GM23338 (cell line): ENCODE results near the gene OVCH1. TPM values are rescaled to one million over a fixed set of nuclear protein-coding genes. Genes with fewer than 3 reads are reported as not detected.

Experiments
- ATAC-seq: fragments of 200-7000 bp; cut with Tn5 transposase; 3 replicates; pipeline ENCODE4 v1.9.1; 2020
- DNase-seq: peaks from one replicate; pipeline ENCODE4 v3.0.0-alpha.2; 2015; ENCODE audit warnings: low spot score
- H2AFZ ChIP-seq: fragments of 200-600 bp; sonication (generic); 2 replicates; pipeline ENCODE4 v1.8.0; 2016; ENCODE audit warnings: antibody characterized with exemption, mild to moderate bottlenecking, moderate library complexity
- H3F3A ChIP-seq: fragments of 200-600 bp; sonication (generic); replicated peaks from 2 replicates; pipeline ENCODE4 v1.8.0; 2017; ENCODE audit warnings: antibody characterized with exemption, mixed run types, low read depth
- H3K27ac ChIP-seq: fragments of 200-600 bp; sonication (generic); 2 replicates; pipeline ENCODE4 v1.6.1; 2016; ENCODE audit warnings: low read depth
- H3K27me3 ChIP-seq: fragments of 200-600 bp; sonication (generic); 2 replicates; pipeline ENCODE4 v1.8.0; 2016; ENCODE audit warnings: mild to moderate bottlenecking, mixed run types, moderate library complexity; ENCODE audit not compliant: insufficient read depth
- H3K36me3 ChIP-seq: fragments of 200-600 bp; sonication (generic); 2 replicates; pipeline ENCODE4 v1.8.0; 2016; ENCODE audit warnings: mild to moderate bottlenecking; ENCODE audit not compliant: insufficient read depth
- H3K4me1 ChIP-seq: fragments of 200-600 bp; sonication (generic); 2 replicates; pipeline ENCODE4 v1.8.0; 2016; ENCODE audit warnings: mild to moderate bottlenecking, moderate library complexity; ENCODE audit not compliant: insufficient read depth
- H3K4me2 ChIP-seq: fragments of 200-600 bp; sonication (generic); 2 replicates; pipeline ENCODE4 v1.7.1; 2017; ENCODE audit warnings: mixed run types
- H3K4me3 ChIP-seq: fragments of 200-600 bp; sonication (generic); 2 replicates; pipeline ENCODE4 v1.6.1; 2016; ENCODE audit warnings: mixed run types
- H3K79me2 ChIP-seq: fragments of 200-600 bp; sonication (generic); replicated peaks from 2 replicates; pipeline ENCODE4 v1.8.0; 2017; ENCODE audit warnings: mild to moderate bottlenecking; ENCODE audit not compliant: insufficient read depth
- H3K9me2 ChIP-seq: fragments of 200-600 bp; sonication (generic); 2 replicates; pipeline ENCODE4 v1.8.0; 2017; ENCODE audit not compliant: insufficient read depth
- H4K20me1 ChIP-seq: fragments of 200-600 bp; sonication (generic); replicated peaks from 2 replicates; pipeline ENCODE4 v1.8.0; 2017; ENCODE audit warnings: mild to moderate bottlenecking; ENCODE audit not compliant: insufficient read depth
- H3K27ac Mint-ChIP-seq: 2 replicates; pipeline ENCODE4 v1.8.0; 2020; ENCODE audit warnings: inconsistent platforms, mild to moderate bottlenecking, moderate library complexity, mixed read lengths
- H3K27me3 Mint-ChIP-seq: 3 replicates; pipeline ENCODE4 v1.8.0; 2022; ENCODE audit warnings: low read depth, mild to moderate bottlenecking, moderate library complexity, mixed read lengths, inconsistent platforms; ENCODE audit not compliant: insufficient read depth, poor library complexity
- H3K36me3 Mint-ChIP-seq: 3 replicates; pipeline ENCODE4 v1.8.0; 2021; ENCODE audit warnings: low read depth, mild to moderate bottlenecking, inconsistent platforms, moderate library complexity, mixed read lengths
- H3K4me1 Mint-ChIP-seq: 3 replicates; pipeline ENCODE4 v1.8.0; 2020; ENCODE audit warnings: mild to moderate bottlenecking, inconsistent platforms, mixed read lengths
- H3K4me3 Mint-ChIP-seq: 3 replicates; pipeline ENCODE4 v1.8.0; 2021; ENCODE audit warnings: moderate library complexity, mild to moderate bottlenecking, inconsistent platforms, mixed read lengths
- H3K9me3 Mint-ChIP-seq: 3 replicates; pipeline ENCODE4 v1.8.0; 2020; ENCODE audit warnings: moderate library complexity, mild to moderate bottlenecking, inconsistent platforms, mixed read lengths
- CREB1 ChIP-seq: fragments of 250-450 bp; sonication (Bioruptor Pico); IDR thresholded peaks from 2 replicates; pipeline ENCODE4 v1.5.0; 2020; ENCODE audit warnings: low read depth, mild to moderate bottlenecking, moderate library complexity
- EZH2phosphoT487 ChIP-seq: fragments of 200-600 bp; sonication (generic); IDR thresholded peaks from one replicate; pipeline ENCODE4 v1.8.1; 2018; ENCODE audit warnings: antibody characterized with exemption; ENCODE audit not compliant: unreplicated experiment
- JUNB ChIP-seq: IDR thresholded peaks from one replicate; pipeline ENCODE4 v1.6.1; 2016; ENCODE audit warnings: antibody characterized with exemption; ENCODE audit not compliant: unreplicated experiment
- NANOG ChIP-seq: IDR thresholded peaks from 2 replicates; pipeline ENCODE4 v1.6.1; 2016; ENCODE audit warnings: antibody characterized with exemption, borderline replicate concordance
- POLR2AphosphoS5 ChIP-seq: IDR thresholded peaks from 2 replicates; pipeline ENCODE4 v1.6.1; 2016; ENCODE audit warnings: antibody characterized with exemption, low read depth
- ZNF114 ChIP-seq: fragments of 250-450 bp; sonication (Bioruptor Pico); IDR thresholded peaks from 2 replicates; pipeline ENCODE4 v1.5.0; 2020; ENCODE audit warnings: mild to moderate bottlenecking, moderate library complexity
- polyA plus RNA-seq: library from polyadenylated mRNA; unstranded; fragments of >200 nt; fragmentation: Nextera tagmentation; extraction: Ambion mirVana; gene quantifications from 2 replicates; pipeline ENCODE4 v1.2.1, GENCODE V29; 2016
- total RNA-seq: library from RNA; depleted of rRNA; stranded (reverse); fragments of >200 nt; shearing (Covaris generic); gene quantifications from 2 replicates; pipeline ENCODE4 v1.2.3, GENCODE V29; 2014
- TF ChIP-seq, protein P1 (sequence below), 2 experiments: fragments of 200-600 bp in 1 of 2; sonication (generic) in 1 of 2; conservative IDR thresholded peaks; 2 replicates each; pipeline versions ENCODE4 v1.5.1 to v1.6.1; 2016 to 2017; ENCODE audit warnings: antibody characterized with exemption in 2 of 2, low read depth in 2 of 2, mild to moderate bottlenecking in 2 of 2, moderate library complexity in 1 of 2
- TF ChIP-seq, protein P2 (sequence below): fragments of 250-450 bp; sonication (Bioruptor Pico); IDR thresholded peaks from 2 replicates; pipeline ENCODE4 v1.5.0; 2020; ENCODE audit warnings: mild to moderate bottlenecking, moderate library complexity

The OVCH1 gene
- total and polyA plus RNA-seq, 2 experiments from 2014 or later = not detected

- Mint-ChIP-seq H3K9me3 (no peaks in the 10 kb centered on the region), H3K4me1 (no peaks in the 10 kb centered on the region), H3K27ac (no peak overlapping the region), H3K4me3 (no peak overlapping the region), H3K27me3 (peaks cover 5% of the 10 kb centered on the region), H3K36me3 (no peaks in the 10 kb centered on the region)
- H2AFZ ChIP-seq = no peak overlapping the region
- ATAC-seq (no peak), DNase-seq (no peak)
- H3K9me2 ChIP-seq = no peaks in the 10 kb centered on the region
- H3F3A ChIP-seq = no peaks in the 10 kb centered on the region
- no peak overlapping the region for H3K4me2 ChIP-seq
- no peak overlapping the region for H3K27ac ChIP-seq
- no peaks in the 10 kb centered on the region for H3K79me2 ChIP-seq
- no peaks in the 10 kb centered on the region for H3K27me3 ChIP-seq
- no peaks in the 10 kb centered on the region for H3K36me3 ChIP-seq
- H3K4me1 ChIP-seq = no peaks in the 10 kb centered on the region
- H4K20me1 ChIP-seq = no peaks in the 10 kb centered on the region
- TF ChIP-seq POLR2AphosphoS5 (no peak), NANOG (no peak), ZNF114 (CRISPR knock-in tag) (no peak)
- no peak overlapping the region for H3K4me3 ChIP-seq
These were observed 37.4 kb downstream of the OVCH1 start for GRCh38 chr12:29460082-29460481.

DNA sequence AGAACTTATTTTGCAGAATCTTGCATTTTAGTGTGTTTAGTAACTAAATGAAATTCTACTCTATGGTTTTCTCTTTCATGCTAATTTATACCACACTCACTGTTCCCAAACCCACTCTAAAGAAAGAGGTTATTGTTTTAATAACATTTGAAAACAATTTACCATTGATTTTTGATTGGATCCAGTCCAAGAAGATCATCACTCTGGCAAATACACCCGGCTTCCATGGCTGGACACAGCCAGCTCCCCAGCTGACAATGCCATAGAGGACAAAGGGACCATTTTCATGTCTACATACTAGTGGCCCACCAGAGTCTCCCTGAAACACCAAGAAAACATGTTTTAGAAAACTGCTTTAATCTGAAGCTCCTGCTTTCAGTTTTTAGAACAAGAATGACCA lies 42.4 kb downstream of the OVCH1 start:
- H3K27me3 Mint-ChIP-seq = no peaks in the 10 kb centered on the region
- Histone ChIP-seq H2AFZ (no peak overlapping the region), H3F3A (no peaks in the 10 kb centered on the region), H4K20me1 (no peaks in the 10 kb centered on the region), H3K9me2 (no peaks in the 10 kb centered on the region; the same call in 1 of the 2 replicates), H3K79me2 (no peaks in the 10 kb centered on the region), H3K27ac (no peak overlapping the region), H3K27me3 (no peaks in the 10 kb centered on the region), H3K4me3 (no peak overlapping the region), H3K4me1 (no peaks in the 10 kb centered on the region), H3K36me3 (no peaks in the 10 kb centered on the region), H3K4me2 (no peak overlapping the region)
- TF ChIP-seq CREB1 = no peak
- H3K4me3 Mint-ChIP-seq = no peak overlapping the region
- H3K4me1 Mint-ChIP-seq = no peaks in the 10 kb centered on the region
- H3K36me3 Mint-ChIP-seq = no peaks in the 10 kb centered on the region
- H3K27ac Mint-ChIP-seq = no peak overlapping the region
- ATAC-seq = no peak
- H3K9me3 Mint-ChIP-seq = no peaks in the 10 kb centered on the region
- DNase-seq = no peak

DNA sequence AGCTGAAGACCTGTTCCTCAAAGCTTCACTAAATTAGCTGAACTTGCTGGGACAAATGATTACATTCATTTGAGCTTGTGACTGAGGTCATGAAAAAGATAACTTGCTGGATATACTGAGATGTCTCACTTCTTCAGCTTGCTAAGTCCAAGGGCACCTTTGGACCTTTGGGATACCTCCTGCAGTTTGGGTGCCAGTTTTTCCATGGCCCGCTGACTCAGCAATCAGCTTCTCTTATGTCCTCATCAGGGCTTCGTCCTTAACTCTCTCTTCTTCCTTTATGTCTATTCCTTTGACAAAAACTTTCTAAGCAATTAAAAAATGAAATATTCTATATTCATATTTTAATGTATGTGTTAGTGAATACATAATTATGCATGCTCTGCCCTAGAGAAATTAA lies 45.6 kb downstream of the OVCH1 start:
- no peaks in the 10 kb centered on the region for H3K27me3 ChIP-seq
- no peaks in the 10 kb centered on the region for H3K79me2 ChIP-seq
- H3F3A ChIP-seq = no peaks in the 10 kb centered on the region
- Mint-ChIP-seq H3K4me3 (no peak overlapping the region), H3K27ac (no peak overlapping the region), H3K27me3 (no peaks in the 10 kb centered on the region), H3K9me3 (no peaks in the 10 kb centered on the region), H3K4me1 (no peaks in the 10 kb centered on the region), H3K36me3 (no peaks in the 10 kb centered on the region)
- ATAC-seq (no peak), DNase-seq (no peak)
- TF ChIP-seq, protein P1, sequence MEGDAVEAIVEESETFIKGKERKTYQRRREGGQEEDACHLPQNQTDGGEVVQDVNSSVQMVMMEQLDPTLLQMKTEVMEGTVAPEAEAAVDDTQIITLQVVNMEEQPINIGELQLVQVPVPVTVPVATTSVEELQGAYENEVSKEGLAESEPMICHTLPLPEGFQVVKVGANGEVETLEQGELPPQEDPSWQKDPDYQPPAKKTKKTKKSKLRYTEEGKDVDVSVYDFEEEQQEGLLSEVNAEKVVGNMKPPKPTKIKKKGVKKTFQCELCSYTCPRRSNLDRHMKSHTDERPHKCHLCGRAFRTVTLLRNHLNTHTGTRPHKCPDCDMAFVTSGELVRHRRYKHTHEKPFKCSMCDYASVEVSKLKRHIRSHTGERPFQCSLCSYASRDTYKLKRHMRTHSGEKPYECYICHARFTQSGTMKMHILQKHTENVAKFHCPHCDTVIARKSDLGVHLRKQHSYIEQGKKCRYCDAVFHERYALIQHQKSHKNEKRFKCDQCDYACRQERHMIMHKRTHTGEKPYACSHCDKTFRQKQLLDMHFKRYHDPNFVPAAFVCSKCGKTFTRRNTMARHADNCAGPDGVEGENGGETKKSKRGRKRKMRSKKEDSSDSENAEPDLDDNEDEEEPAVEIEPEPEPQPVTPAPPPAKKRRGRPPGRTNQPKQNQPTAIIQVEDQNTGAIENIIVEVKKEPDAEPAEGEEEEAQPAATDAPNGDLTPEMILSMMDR (conservative IDR thresholded peaks at IDR 0.05; ENCODE audit: low read depth in 2 of 2) = no peak
- no peak for TF ChIP-seq NANOG
- TF ChIP-seq JUNB = no peak
- no peak for TF ChIP-seq EZH2phosphoT487
- TF ChIP-seq, protein P2, sequence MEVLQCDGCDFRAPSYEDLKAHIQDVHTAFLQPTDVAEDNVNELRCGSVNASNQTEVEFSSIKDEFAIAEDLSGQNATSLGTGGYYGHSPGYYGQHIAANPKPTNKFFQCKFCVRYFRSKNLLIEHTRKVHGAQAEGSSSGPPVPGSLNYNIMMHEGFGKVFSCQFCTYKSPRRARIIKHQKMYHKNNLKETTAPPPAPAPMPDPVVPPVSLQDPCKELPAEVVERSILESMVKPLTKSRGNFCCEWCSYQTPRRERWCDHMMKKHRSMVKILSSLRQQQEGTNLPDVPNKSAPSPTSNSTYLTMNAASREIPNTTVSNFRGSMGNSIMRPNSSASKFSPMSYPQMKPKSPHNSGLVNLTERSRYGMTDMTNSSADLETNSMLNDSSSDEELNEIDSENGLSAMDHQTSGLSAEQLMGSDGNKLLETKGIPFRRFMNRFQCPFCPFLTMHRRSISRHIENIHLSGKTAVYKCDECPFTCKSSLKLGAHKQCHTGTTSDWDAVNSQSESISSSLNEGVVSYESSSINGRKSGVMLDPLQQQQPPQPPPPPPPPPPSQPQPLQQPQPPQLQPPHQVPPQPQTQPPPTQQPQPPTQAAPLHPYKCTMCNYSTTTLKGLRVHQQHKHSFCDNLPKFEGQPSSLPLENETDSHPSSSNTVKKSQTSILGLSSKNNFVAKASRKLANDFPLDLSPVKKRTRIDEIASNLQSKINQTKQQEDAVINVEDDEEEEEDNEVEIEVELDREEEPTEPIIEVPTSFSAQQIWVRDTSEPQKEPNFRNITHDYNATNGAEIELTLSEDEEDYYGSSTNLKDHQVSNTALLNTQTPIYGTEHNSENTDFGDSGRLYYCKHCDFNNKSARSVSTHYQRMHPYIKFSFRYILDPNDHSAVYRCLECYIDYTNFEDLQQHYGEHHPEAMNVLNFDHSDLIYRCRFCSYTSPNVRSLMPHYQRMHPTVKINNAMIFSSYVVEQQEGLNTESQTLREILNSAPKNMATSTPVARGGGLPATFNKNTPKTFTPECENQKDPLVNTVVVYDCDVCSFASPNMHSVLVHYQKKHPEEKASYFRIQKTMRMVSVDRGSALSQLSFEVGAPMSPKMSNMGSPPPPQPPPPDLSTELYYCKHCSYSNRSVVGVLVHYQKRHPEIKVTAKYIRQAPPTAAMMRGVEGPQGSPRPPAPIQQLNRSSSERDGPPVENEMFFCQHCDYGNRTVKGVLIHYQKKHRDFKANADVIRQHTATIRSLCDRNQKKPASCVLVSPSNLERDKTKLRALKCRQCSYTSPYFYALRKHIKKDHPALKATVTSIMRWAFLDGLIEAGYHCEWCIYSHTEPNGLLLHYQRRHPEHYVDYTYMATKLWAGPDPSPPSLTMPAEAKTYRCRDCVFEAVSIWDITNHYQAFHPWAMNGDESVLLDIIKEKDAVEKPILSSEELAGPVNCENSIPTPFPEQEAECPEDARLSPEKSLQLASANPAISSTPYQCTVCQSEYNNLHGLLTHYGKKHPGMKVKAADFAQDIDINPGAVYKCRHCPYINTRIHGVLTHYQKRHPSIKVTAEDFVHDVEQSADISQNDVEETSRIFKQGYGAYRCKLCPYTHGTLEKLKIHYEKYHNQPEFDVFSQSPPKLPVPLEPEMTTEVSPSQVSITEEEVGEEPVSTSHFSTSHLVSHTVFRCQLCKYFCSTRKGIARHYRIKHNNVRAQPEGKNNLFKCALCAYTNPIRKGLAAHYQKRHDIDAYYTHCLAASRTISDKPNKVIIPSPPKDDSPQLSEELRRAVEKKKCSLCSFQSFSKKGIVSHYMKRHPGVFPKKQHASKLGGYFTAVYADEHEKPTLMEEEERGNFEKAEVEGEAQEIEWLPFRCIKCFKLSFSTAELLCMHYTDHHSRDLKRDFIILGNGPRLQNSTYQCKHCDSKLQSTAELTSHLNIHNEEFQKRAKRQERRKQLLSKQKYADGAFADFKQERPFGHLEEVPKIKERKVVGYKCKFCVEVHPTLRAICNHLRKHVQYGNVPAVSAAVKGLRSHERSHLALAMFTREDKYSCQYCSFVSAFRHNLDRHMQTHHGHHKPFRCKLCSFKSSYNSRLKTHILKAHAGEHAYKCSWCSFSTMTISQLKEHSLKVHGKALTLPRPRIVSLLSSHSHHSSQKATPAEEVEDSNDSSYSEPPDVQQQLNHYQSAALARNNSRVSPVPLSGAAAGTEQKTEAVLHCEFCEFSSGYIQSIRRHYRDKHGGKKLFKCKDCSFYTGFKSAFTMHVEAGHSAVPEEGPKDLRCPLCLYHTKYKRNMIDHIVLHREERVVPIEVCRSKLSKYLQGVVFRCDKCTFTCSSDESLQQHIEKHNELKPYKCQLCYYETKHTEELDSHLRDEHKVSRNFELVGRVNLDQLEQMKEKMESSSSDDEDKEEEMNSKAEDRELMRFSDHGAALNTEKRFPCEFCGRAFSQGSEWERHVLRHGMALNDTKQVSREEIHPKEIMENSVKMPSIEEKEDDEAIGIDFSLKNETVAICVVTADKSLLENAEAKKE (CRISPR knock-in tag) = no peak
- no peak overlapping the region for H3K4me3 ChIP-seq
- H3K4me1 ChIP-seq = no peaks in the 10 kb centered on the region
- no peak overlapping the region for H2AFZ ChIP-seq
- no peaks in the 10 kb centered on the region for H3K36me3 ChIP-seq
- H3K4me2 ChIP-seq = no peak overlapping the region
- no peaks in the 10 kb centered on the region for H4K20me1 ChIP-seq
- no peak overlapping the region for H3K27ac ChIP-seq
- no peaks in the 10 kb centered on the region; the same call in 1 of the 2 replicates for H3K9me2 ChIP-seq
